HepG2 (cell line): Measurements from ENCODE around the gene ZNF367. TPM values are rescaled to one million over a fixed set of nuclear protein-coding genes. Genes with fewer than 3 reads are reported as not detected.

Experiments used
- AGO1 ChIP-seq: fragments of 200-400 bp; formaldehyde crosslinking; IDR thresholded peaks from 2 replicates; pipeline ENCODE4 v1.6.1; 2017; ENCODE audit warnings: mild to moderate bottlenecking, low read depth, low read length, moderate library complexity; ENCODE audit not compliant: poor library complexity, severe bottlenecking
- BRD4 ChIP-seq: sonication (generic); formaldehyde crosslinking; IDR thresholded peaks from 2 replicates; pipeline ENCODE4 v1.4.0; 2020; ENCODE audit warnings: missing genetic modification reagents
- CEBPB ChIP-seq: IDR thresholded peaks from 2 replicates; pipeline ENCODE4 v1.6.1; 2011; ENCODE audit warnings: low read depth, low read length, improper control_type of control experiment, borderline replicate concordance
- GZF1 ChIP-seq: sonication (generic); formaldehyde crosslinking; IDR thresholded peaks from 2 replicates; pipeline ENCODE4 v1.5.1; 2020; ENCODE audit warnings: mild to moderate bottlenecking, missing genetic modification reagents
- MIER2 ChIP-seq: IDR thresholded peaks from 2 replicates; pipeline ENCODE4 v1.6.1; 2016; ENCODE audit warnings: missing biosample characterization, missing genetic modification reagents
- NFKBIZ ChIP-seq: IDR thresholded peaks from 2 replicates; pipeline ENCODE4 v1.6.1; 2018; ENCODE audit warnings: missing genetic modification reagents, missing compliant biosample characterization
- RELA ChIP-seq: sonication (generic); formaldehyde crosslinking; IDR thresholded peaks from 2 replicates; pipeline ENCODE4 v1.4.0; 2020; ENCODE audit warnings: missing genetic modification reagents
- SPEN ChIP-seq: sonication (generic); formaldehyde crosslinking; IDR thresholded peaks from 2 replicates; pipeline ENCODE4 v1.5.1; 2020; ENCODE audit warnings: low read depth, mild to moderate bottlenecking, missing genetic modification reagents
- TBL1XR1 ChIP-seq: fragments of 150-350 bp; IDR thresholded peaks from 2 replicates; pipeline ENCODE4 v1.6.1; 2014; ENCODE audit warnings: borderline replicate concordance, low read length; ENCODE audit not compliant: partially characterized antibody
- ZNF207 ChIP-seq: fragments of 450-650 bp; IDR thresholded peaks from 2 replicates; pipeline ENCODE4 v1.6.1; 2016; ENCODE audit warnings: antibody characterized with exemption, borderline replicate concordance
- ZNF317 ChIP-seq: sonication (generic); formaldehyde crosslinking; IDR thresholded peaks from 2 replicates; pipeline ENCODE4 v1.5.0; 2020; ENCODE audit warnings: mild to moderate bottlenecking, missing genetic modification reagents
- ZNF549 ChIP-seq: sonication (generic); formaldehyde crosslinking; IDR thresholded peaks from 2 replicates; pipeline ENCODE4 v1.5.0; 2020; ENCODE audit warnings: missing genetic modification reagents
- ZNF556 ChIP-seq: sonication (generic); formaldehyde crosslinking; IDR thresholded peaks from 2 replicates; pipeline ENCODE4 v1.4.0; 2020; ENCODE audit warnings: mild to moderate bottlenecking, missing genetic modification reagents, borderline replicate concordance
- ZNF775 ChIP-seq: sonication (generic); formaldehyde crosslinking; IDR thresholded peaks from 2 replicates; pipeline ENCODE4 v1.4.0; 2020; ENCODE audit warnings: missing genetic modification reagents, mild to moderate bottlenecking, moderate library complexity, borderline replicate concordance
- polyA plus RNA-seq, 8 experiments: library from polyadenylated mRNA; depleted of rRNA in 3 of 8; stranded (reverse) in 7 of 8; unstranded in 1 of 8; fragments of >200 nt; fragmentation: Illumina TruSeq in 4 of 8; extraction: Trizol in 4 of 8; gene quantifications; 2 replicates each; pipeline versions ENCODE4 v1.2.1 to v1.2.3, GENCODE V29; 2011 to 2016; ENCODE audit warnings: low read depth in 4 of 8, missing spikeins in 1 of 8, mixed read lengths in 1 of 8; ENCODE audit not compliant: insufficient read depth in 1 of 8
- total RNA-seq, 5 experiments: library from RNA; depleted of rRNA; stranded (reverse); fragments of >200 nt; fragmentation: Illumina TruSeq; extraction: Trizol; gene quantifications; 2 replicates each; pipeline ENCODE4 v1.2.3, GENCODE V29; 2016; ENCODE audit warnings: low read depth in 1 of 5
- TF ChIP-seq, protein P1 (sequence below): sonication (generic); formaldehyde crosslinking; IDR thresholded peaks from 2 replicates; pipeline ENCODE4 v1.5.1; 2020; ENCODE audit warnings: mild to moderate bottlenecking, moderate library complexity, missing genetic modification reagents
- TF ChIP-seq, protein P2 (sequence below): sonication (generic); formaldehyde crosslinking; IDR thresholded peaks from 2 replicates; pipeline ENCODE4 v1.8.0; 2023; ENCODE audit warnings: mild to moderate bottlenecking, missing genetic modification reagents
- TF ChIP-seq, protein P3 (sequence below): sonication (generic); formaldehyde crosslinking; IDR thresholded peaks from 2 replicates; pipeline ENCODE4 v1.4.0; 2020; ENCODE audit warnings: low read depth, missing genetic modification reagents
- TF ChIP-seq, protein P4 (sequence below): sonication (generic); formaldehyde crosslinking; IDR thresholded peaks from 2 replicates; pipeline ENCODE4 v1.5.1; 2020; ENCODE audit warnings: missing genetic modification reagents, mild to moderate bottlenecking, borderline replicate concordance
- TF ChIP-seq, protein P5 (sequence below): sonication (generic); formaldehyde crosslinking; IDR thresholded peaks from 2 replicates; pipeline ENCODE4 v1.5.0; 2020; ENCODE audit warnings: mild to moderate bottlenecking, missing genetic modification reagents

The ZNF367 gene
- total and polyA plus RNA-seq, 2 of the 13 experiments (the other 11 are each of a cell fraction or from before 2014, with no cell fraction given) = 2.9 to 7.7 TPM

DNA sequence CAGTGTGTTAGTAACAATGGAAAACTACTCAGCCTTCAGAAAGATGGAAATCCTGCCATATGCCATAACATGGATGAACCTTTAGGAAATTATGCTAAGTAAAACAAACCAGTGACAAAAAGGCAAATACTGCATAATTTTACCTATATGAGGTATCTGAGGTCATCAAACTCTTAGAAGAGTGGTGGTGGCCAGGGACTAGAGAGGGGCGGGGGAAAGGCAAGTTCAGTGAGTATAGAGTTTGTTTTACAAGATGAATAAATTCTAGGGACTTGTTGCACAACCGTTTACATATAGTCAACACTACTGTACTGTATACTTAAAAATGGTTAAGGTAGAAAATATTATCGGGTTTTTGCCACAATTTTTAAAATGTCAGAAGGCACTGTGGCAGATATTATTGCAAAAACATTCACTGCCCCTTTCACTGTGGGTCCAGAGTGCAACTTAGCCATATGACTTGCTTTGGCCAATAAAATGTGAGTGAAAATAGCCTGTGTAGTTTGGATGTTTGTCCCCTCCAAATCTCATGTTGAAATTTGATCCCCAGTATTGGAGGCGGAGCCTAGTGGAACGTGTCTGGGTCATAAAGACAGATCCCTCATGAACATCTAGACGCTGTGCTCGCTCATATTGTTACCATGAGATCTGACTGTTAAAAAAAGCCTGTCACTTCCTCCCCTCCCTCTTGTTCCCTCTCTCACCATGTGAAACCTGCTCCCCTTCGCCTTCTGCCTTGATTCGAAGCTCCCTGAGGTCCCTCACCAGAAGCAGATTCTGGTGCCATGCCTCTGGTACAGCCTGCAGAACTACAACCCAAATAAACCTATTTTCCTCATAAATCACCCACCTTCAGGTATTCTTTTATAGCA is 9.5 kb downstream of the ZNF367 start (continued):
- TF ChIP-seq, protein P1, sequence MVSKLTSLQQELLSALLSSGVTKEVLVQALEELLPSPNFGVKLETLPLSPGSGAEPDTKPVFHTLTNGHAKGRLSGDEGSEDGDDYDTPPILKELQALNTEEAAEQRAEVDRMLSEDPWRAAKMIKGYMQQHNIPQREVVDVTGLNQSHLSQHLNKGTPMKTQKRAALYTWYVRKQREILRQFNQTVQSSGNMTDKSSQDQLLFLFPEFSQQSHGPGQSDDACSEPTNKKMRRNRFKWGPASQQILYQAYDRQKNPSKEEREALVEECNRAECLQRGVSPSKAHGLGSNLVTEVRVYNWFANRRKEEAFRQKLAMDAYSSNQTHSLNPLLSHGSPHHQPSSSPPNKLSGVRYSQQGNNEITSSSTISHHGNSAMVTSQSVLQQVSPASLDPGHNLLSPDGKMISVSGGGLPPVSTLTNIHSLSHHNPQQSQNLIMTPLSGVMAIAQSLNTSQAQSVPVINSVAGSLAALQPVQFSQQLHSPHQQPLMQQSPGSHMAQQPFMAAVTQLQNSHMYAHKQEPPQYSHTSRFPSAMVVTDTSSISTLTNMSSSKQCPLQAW (CRISPR knock-in tag) = no peak
- TF ChIP-seq CEBPB (peak; percentile 71; the same call in 1 of the 2 replicates), ZNF317 (CRISPR knock-in tag) (no peak), ZNF207 (no peak), RELA (CRISPR knock-in tag) (no peak), TBL1XR1 (no peak), BRD4 (CRISPR knock-in tag) (no peak), NFKBIZ (CRISPR knock-in tag) (no peak), ZNF549 (CRISPR knock-in tag) (no peak), MIER2 (CRISPR knock-in tag) (no peak), ZNF775 (no peak), SPEN (CRISPR knock-in tag) (peak; percentile 54; the same call in 1 of the 2 replicates), GZF1 (CRISPR knock-in tag) (no peak), ZNF556 (CRISPR knock-in tag) (no peak; the same call in 1 of the 2 replicates), AGO1 (no peak)
- TF ChIP-seq, protein P2, sequence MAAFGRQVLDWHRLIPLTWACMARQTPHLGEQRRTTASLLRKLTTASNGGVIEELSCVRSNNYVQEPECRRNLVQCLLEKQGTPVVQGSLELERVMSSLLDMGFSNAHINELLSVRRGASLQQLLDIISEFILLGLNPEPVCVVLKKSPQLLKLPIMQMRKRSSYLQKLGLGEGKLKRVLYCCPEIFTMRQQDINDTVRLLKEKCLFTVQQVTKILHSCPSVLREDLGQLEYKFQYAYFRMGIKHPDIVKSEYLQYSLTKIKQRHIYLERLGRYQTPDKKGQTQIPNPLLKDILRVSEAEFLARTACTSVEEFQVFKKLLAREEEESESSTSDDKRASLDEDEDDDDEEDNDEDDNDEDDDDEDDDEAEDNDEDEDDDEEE (CRISPR knock-in tag) = no peak
- TF ChIP-seq, protein P3, sequence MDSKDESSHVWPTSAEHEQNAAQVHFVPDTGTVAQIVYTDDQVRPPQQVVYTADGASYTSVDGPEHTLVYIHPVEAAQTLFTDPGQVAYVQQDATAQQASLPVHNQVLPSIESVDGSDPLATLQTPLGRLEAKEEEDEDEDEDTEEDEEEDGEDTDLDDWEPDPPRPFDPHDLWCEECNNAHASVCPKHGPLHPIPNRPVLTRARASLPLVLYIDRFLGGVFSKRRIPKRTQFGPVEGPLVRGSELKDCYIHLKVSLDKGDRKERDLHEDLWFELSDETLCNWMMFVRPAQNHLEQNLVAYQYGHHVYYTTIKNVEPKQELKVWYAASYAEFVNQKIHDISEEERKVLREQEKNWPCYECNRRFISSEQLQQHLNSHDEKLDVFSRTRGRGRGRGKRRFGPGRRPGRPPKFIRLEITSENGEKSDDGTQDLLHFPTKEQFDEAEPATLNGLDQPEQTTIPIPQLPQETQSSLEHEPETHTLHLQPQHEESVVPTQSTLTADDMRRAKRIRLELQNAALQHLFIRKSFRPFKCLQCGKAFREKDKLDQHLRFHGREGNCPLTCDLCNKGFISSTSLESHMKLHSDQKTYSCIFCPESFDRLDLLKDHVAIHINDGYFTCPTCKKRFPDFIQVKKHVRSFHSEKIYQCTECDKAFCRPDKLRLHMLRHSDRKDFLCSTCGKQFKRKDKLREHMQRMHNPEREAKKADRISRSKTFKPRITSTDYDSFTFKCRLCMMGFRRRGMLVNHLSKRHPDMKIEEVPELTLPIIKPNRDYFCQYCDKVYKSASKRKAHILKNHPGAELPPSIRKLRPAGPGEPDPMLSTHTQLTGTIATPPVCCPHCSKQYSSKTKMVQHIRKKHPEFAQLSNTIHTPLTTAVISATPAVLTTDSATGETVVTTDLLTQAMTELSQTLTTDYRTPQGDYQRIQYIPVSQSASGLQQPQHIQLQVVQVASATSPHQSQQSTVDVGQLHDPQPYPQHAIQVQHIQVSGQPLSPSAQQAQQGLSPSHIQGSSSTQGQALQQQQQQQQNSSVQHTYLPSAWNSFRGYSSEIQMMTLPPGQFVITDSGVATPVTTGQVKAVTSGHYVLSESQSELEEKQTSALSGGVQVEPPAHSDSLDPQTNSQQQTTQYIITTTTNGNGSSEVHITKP (CRISPR knock-in tag) = no peak; the same call in 1 of the 2 replicates
- TF ChIP-seq, protein P4, sequence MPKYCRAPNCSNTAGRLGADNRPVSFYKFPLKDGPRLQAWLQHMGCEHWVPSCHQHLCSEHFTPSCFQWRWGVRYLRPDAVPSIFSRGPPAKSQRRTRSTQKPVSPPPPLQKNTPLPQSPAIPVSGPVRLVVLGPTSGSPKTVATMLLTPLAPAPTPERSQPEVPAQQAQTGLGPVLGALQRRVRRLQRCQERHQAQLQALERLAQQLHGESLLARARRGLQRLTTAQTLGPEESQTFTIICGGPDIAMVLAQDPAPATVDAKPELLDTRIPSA = no peak
- TF ChIP-seq, protein P5, sequence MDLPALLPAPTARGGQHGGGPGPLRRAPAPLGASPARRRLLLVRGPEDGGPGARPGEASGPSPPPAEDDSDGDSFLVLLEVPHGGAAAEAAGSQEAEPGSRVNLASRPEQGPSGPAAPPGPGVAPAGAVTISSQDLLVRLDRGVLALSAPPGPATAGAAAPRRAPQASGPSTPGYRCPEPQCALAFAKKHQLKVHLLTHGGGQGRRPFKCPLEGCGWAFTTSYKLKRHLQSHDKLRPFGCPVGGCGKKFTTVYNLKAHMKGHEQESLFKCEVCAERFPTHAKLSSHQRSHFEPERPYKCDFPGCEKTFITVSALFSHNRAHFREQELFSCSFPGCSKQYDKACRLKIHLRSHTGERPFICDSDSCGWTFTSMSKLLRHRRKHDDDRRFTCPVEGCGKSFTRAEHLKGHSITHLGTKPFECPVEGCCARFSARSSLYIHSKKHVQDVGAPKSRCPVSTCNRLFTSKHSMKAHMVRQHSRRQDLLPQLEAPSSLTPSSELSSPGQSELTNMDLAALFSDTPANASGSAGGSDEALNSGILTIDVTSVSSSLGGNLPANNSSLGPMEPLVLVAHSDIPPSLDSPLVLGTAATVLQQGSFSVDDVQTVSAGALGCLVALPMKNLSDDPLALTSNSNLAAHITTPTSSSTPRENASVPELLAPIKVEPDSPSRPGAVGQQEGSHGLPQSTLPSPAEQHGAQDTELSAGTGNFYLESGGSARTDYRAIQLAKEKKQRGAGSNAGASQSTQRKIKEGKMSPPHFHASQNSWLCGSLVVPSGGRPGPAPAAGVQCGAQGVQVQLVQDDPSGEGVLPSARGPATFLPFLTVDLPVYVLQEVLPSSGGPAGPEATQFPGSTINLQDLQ = no peak
